B cell (primary cell): ENCODE measurements around the gene PVALEF. TPM values are rescaled to one million over a fixed set of nuclear protein-coding genes. Genes with fewer than 3 reads are reported as not detected.

Experiments
- ATAC-seq: fragments of 200-7000 bp; cut with Tn5 transposase; one replicate; pipeline ENCODE4 v1.10.0; 2021; ENCODE audit warnings: low read depth, mild to moderate bottlenecking, moderate number of reproducible peaks, moderate library complexity
- CTCF ChIA-PET: fragments of 350-600 bp; sonication (Branson Sonifier 250); formaldehyde crosslinking; loops from one replicate; lab custom pipeline; 2021; ENCODE audit warnings: antibody characterized with exemption, inconsistent platforms; lab: Charles Lee
- POLR2A ChIA-PET: fragments of 350-600 bp; sonication (Branson Sonifier 250); formaldehyde crosslinking; loops from one replicate; lab custom pipeline; 2021; ENCODE audit warnings: antibody characterized with exemption; lab: Charles Lee
- DNase-seq: peaks from one replicate; pipeline ENCODE4 v3.0.0; 2013
- H2AFZ ChIP-seq: 2 replicates; pipeline ENCODE4 v1.6.1; 2012; ENCODE audit warnings: mild to moderate bottlenecking, low read depth, low read length; ENCODE audit not compliant: insufficient read depth, poor library complexity, severe bottlenecking
- H3K27ac ChIP-seq, 2 donors: 1 replicate in 1 of 2; 2 replicates in 1 of 2; pipeline ENCODE4 v1.5.1; 2012 to 2013; ENCODE audit warnings: low read length in 2 of 2, mild to moderate bottlenecking in 2 of 2, moderate library complexity in 1 of 2
- H3K27me3 ChIP-seq, 4 experiments: fragments of 200-600 bp in 1 of 4; sonication (generic) in 1 of 4; replicated peaks in 1 of 4; 1 replicate in 2 of 4; 2 replicates in 2 of 4; pipeline versions ENCODE4 v1.6.1 to v1.7.0; 2013 to 2016; ENCODE audit warnings: low read length in 3 of 4, mild to moderate bottlenecking in 2 of 4, mixed read lengths in 1 of 4, moderate library complexity in 1 of 4; ENCODE audit not compliant: insufficient read depth in 4 of 4, control insufficient read depth in 3 of 4; ENCODE audit errors: control extremely low read depth in 1 of 4
- H3K36me3 ChIP-seq, 2 experiments: replicated peaks in 1 of 2; 1 replicate in 1 of 2; 2 replicates in 1 of 2; pipeline versions ENCODE4 v1.6.1 to v1.7.1; 2013; ENCODE audit warnings: low read length in 1 of 2; ENCODE audit not compliant: insufficient read depth in 2 of 2, control insufficient read depth in 1 of 2; ENCODE audit errors: control extremely low read depth in 1 of 2, extremely low read depth in 1 of 2
- H3K4me1 ChIP-seq, 2 donors: fragments of 200-600 bp in 1 of 2; sonication (generic) in 1 of 2; 1 replicate in 1 of 2; 2 replicates in 1 of 2; pipeline versions ENCODE4 v1.5.1 to v1.6.1; 2013 to 2017; ENCODE audit warnings: low read length in 2 of 2; ENCODE audit not compliant: control insufficient read depth in 2 of 2, insufficient read depth in 2 of 2
- H3K4me2 ChIP-seq: replicated peaks from 2 replicates; pipeline ENCODE3; 2012; ENCODE audit warnings: mild to moderate bottlenecking, low read depth, low read length; ENCODE audit not compliant: poor library complexity, severe bottlenecking
- H3K4me3 ChIP-seq, 5 experiments: fragments of 200-600 bp in 1 of 5; sonication (generic) in 1 of 5; 1 replicate in 3 of 5; 2 replicates in 2 of 5; pipeline versions ENCODE4 v1.5.1 to v1.7.0; 2011 to 2016; ENCODE audit warnings: low read length in 4 of 5, mild to moderate bottlenecking in 4 of 5, low read depth in 2 of 5, control low read depth in 1 of 5, moderate library complexity in 1 of 5; ENCODE audit not compliant: insufficient read depth in 1 of 5; ENCODE audit errors: control extremely low read depth in 1 of 5, extremely low read depth in 1 of 5
- H3K79me2 ChIP-seq: fragments of 200-600 bp; sonication (generic); one replicate; pipeline ENCODE4 v1.6.0; 2016; ENCODE audit warnings: low read length; ENCODE audit not compliant: control insufficient read depth, insufficient read depth
- H3K9ac ChIP-seq: fragments of 200-600 bp; sonication (generic); 2 replicates; pipeline ENCODE4 v1.6.1; 2017; ENCODE audit warnings: mild to moderate bottlenecking, low read length, moderate library complexity
- H3K9me3 ChIP-seq, 3 donors: one replicate each; pipeline versions ENCODE4 v1.6.1 to v1.7.1; 2013; ENCODE audit warnings: low read length in 2 of 3; ENCODE audit not compliant: control insufficient read depth in 2 of 3, insufficient read depth in 1 of 3; ENCODE audit errors: control extremely low read depth in 1 of 3
- H4K20me1 ChIP-seq: 2 replicates; pipeline ENCODE4 v1.6.0; 2012; ENCODE audit warnings: mild to moderate bottlenecking, low read length; ENCODE audit not compliant: insufficient read depth, control insufficient read depth, poor library complexity, severe bottlenecking
- H3K27ac Mint-ChIP-seq: one replicate; pipeline ENCODE4 v1.8.0; 2021; ENCODE audit warnings: mixed read lengths
- H3K27me3 Mint-ChIP-seq: one replicate; pipeline ENCODE4 v1.8.0; 2021; ENCODE audit warnings: mixed read lengths
- H3K4me1 Mint-ChIP-seq: one replicate; pipeline ENCODE4 v1.8.0; 2021; ENCODE audit warnings: mixed read lengths
- H3K4me3 Mint-ChIP-seq: one replicate; pipeline ENCODE4 v1.8.0; 2021; ENCODE audit warnings: mixed read lengths
- H3K9me3 Mint-ChIP-seq: one replicate; pipeline ENCODE4 v1.8.0; 2022; ENCODE audit warnings: mixed read lengths; ENCODE audit not compliant: insufficient read depth
- CTCF ChIP-seq: fragments of 200-600 bp; IDR thresholded peaks from one replicate; pipeline ENCODE4 v1.8.0; 2022; ENCODE audit warnings: antibody characterized with exemption, mild to moderate bottlenecking
- EZH2 ChIP-seq: IDR thresholded peaks from 2 replicates; pipeline ENCODE4 v1.6.1; 2012; ENCODE audit warnings: borderline replicate concordance, low read depth, mild to moderate bottlenecking, moderate library complexity, low read length; ENCODE audit not compliant: insufficient read depth, poor library complexity, severe bottlenecking
- WGBS: methylation state at CpG from one replicate; pipeline ENCODE4 v1.1.5; 2013; ENCODE audit warnings: missing lambda C conversion rate; ENCODE audit not compliant: insufficient coverage; 5-methylcytosine and 5-hydroxymethylcytosine counted together
- intact Hi-C: fragments of 100-400 bp; cut with micrococcal nuclease; formaldehyde crosslinking; loops from one replicate; pipeline ENCODE4 v1.10.0; 2022
- polyA plus RNA-seq: library from polyadenylated mRNA; depleted of rRNA; stranded (reverse); fragments of >200 nt; gene quantifications from 2 replicates; pipeline ENCODE4 v1.2.3, GENCODE V29; 2012
- total RNA-seq, 2 donors: library from RNA; stranded (reverse); fragments of 120-200 nt in 1 of 2; gene quantifications; 1 replicate in 1 of 2; 2 replicates in 1 of 2; pipeline versions ENCODE4 v1.2.3 to v1.2.4, GENCODE V29; 2013 to 2022

The PVALEF gene
- total and polyA plus RNA-seq, 2 donors (not counting 1 experiment from before 2014, with no cell fraction given), result not detected

GRCh38 chr17:81160306-81160705 lies 5.0 kb upstream of the PVALEF start:
- Histone ChIP-seq H3K9me3 (no peaks in the 10 kb centered on the region), H2AFZ (peak overlapping the region; percentile 38), H4K20me1 (no peaks in the 10 kb centered on the region), H3K4me2 (peak overlapping the region; percentile 43), H3K4me3 (no peak overlapping the region), H3K9ac (no peak overlapping the region), H3K79me2 (no peaks in the 10 kb centered on the region), H3K27ac (no peak overlapping the region), H3K4me1 (peaks cover 2 to 12% of the 10 kb centered on the region in 2 donors), H3K27me3 (peaks cover 0 to 35% (median 9%) of the 10 kb centered on the region in 4 experiments), H3K36me3 (no peaks in the 10 kb centered on the region)
- intact Hi-C loops, result no loop called here
- H3K27me3 Mint-ChIP-seq, result peaks cover 25% of the 10 kb centered on the region
- DNase-seq, result no peak
- H3K9me3 Mint-ChIP-seq, result no peaks in the 10 kb centered on the region
- no peak for ATAC-seq
- WGBS, result 3% methylated on average over 28 of the region's 28 CpGs
- H3K27ac Mint-ChIP-seq, result no peak overlapping the region
- POLR2A ChIA-PET, result no interaction called here
- H3K4me3 Mint-ChIP-seq, result no peak overlapping the region
- peaks cover 2% of the 10 kb centered on the region for H3K4me1 Mint-ChIP-seq
- CTCF ChIA-PET, result no interaction called here
- TF ChIP-seq EZH2, result no peak
- TF ChIP-seq CTCF, result no peak

- peak overlapping the region; percentile 43 for H3K4me2 ChIP-seq
- H3K4me3 ChIP-seq, result no peak overlapping the region
- no peaks in the 10 kb centered on the region for H4K20me1 ChIP-seq
- CTCF ChIA-PET, result no interaction called here
- Mint-ChIP-seq H3K27me3 (peaks cover 25% of the 10 kb centered on the region), H3K27ac (no peak overlapping the region), H3K4me1 (peaks cover 2% of the 10 kb centered on the region), H3K9me3 (no peaks in the 10 kb centered on the region), H3K4me3 (peak overlapping the region; percentile 23)
- H3K27me3 ChIP-seq, result peaks cover 0 to 40% (median 11%) of the 10 kb centered on the region in 4 experiments
- intact Hi-C loops, result no loop called here
- H3K27ac ChIP-seq, result no peak overlapping the region
- 66% methylated on average over 32 of the region's 32 CpGs for WGBS
- H3K79me2 ChIP-seq, result no peaks in the 10 kb centered on the region
- no peak for TF ChIP-seq EZH2
- TF ChIP-seq CTCF, result no peak
- H3K4me1 ChIP-seq, result peaks cover 7 to 17% of the 10 kb centered on the region in 2 donors
- POLR2A ChIA-PET, result no interaction called here
- DNase-seq (no peak), ATAC-seq (no peak)
- H3K9me3 ChIP-seq, result no peaks in the 10 kb centered on the region
- H3K36me3 ChIP-seq, result no peaks in the 10 kb centered on the region
- H3K9ac ChIP-seq, result no peak overlapping the region
- peak overlapping the region; percentile 38 for H2AFZ ChIP-seq
Observed at GRCh38 chr17:81160747-81161453, 4.4 kb upstream of the PVALEF start.
